Transverse colon (tissue), 4 donors: ENCODE measurements around the gene PCCA. TPM values are rescaled to one million over a fixed set of nuclear protein-coding genes. Genes with fewer than 3 reads are reported as not detected.

Experiments used
- DNase-seq: peaks from one replicate; pipeline ENCODE4 v3.0.0-alpha.2; 2019
- H3K27ac ChIP-seq, 4 donors: fragments of 200-600 bp; sonication (generic); 2 replicates each; pipeline ENCODE4 v1.5.1; 2016 to 2018; ENCODE audit warnings: inconsistent platforms in 4 of 4
- H3K27me3 ChIP-seq: fragments of 200-600 bp; sonication (generic); 2 replicates; pipeline ENCODE4 v1.5.1; 2017; ENCODE audit warnings: inconsistent platforms
- H3K36me3 ChIP-seq, 4 donors: fragments of 200-600 bp; sonication (generic); 2 replicates each; pipeline ENCODE4 v1.5.1; 2017 to 2019; ENCODE audit warnings: inconsistent platforms in 4 of 4
- H3K4me1 ChIP-seq, 4 donors: fragments of 200-600 bp; sonication (generic); 2 replicates each; pipeline ENCODE4 v1.5.1; 2017 to 2020; ENCODE audit warnings: inconsistent platforms in 4 of 4
- H3K4me3 ChIP-seq, 4 donors: fragments of 200-600 bp; sonication (generic); 1 replicate in 1 of 4; 2 replicates in 3 of 4; pipeline versions ENCODE4 v1.5.1 to v1.6.1; 2017 to 2019; ENCODE audit warnings: inconsistent platforms in 4 of 4
- H3K9me3 ChIP-seq, 2 donors: fragments of 200-600 bp; sonication (generic); 2 replicates each; pipeline ENCODE4 v1.5.1; 2017 to 2019; ENCODE audit warnings: inconsistent platforms in 2 of 2
- CTCF ChIP-seq, 5 experiments: fragments of 200-600 bp in 3 of 5; fragments of 450-650 bp in 2 of 5; sonication (generic) in 3 of 5; IDR thresholded peaks; 1 replicate in 2 of 5; 2 replicates in 3 of 5; pipeline ENCODE4 v1.5.1; 2016 to 2017; ENCODE audit warnings: antibody characterized with exemption in 5 of 5, inconsistent platforms in 3 of 5, mild to moderate bottlenecking in 2 of 5, moderate library complexity in 1 of 5
- EP300 ChIP-seq: sonication (generic); formaldehyde crosslinking; IDR thresholded peaks from one replicate; pipeline ENCODE4 v1.6.1; 2017; ENCODE audit warnings: antibody characterized with exemption, low read depth
- POLR2A ChIP-seq: fragments of 450-650 bp; IDR thresholded peaks from one replicate; pipeline ENCODE4 v1.6.1; 2016; ENCODE audit warnings: antibody characterized with exemption, mild to moderate bottlenecking, moderate library complexity
- POLR2AphosphoS5 ChIP-seq, 3 donors: sonication (generic); formaldehyde crosslinking; IDR thresholded peaks; one replicate each; pipeline ENCODE4 v1.6.1; 2016; ENCODE audit warnings: antibody characterized with exemption in 3 of 3
- WGBS, 2 donors: methylation state at CpG; one replicate each; pipeline ENCODE4 v1.1.5; 2018; ENCODE audit warnings: low coverage in 1 of 2; 5-methylcytosine and 5-hydroxymethylcytosine counted together
- in situ Hi-C, 4 donors: fragments of 200-750 bp; cut with MboI; loops; one replicate each; pipeline versions ENCODE4 v1.15.0 to v1.15.1; 2017; ENCODE audit warnings: low sequenced_read_pairs in 3 of 4, low pct_ligation_motif_present in 1 of 4, low pct_unique_long_range_greater_than_20kb in 1 of 4
- intact Hi-C: fragments of 100-400 bp; cut with DNase I; formaldehyde crosslinking; loops from one replicate; pipeline ENCODE4 v1.15.1; 2023; ENCODE audit warnings: low total_unique reads
- total RNA-seq, 4 donors: library from RNA; depleted of rRNA; stranded (reverse); fragments of >200 nt; gene quantifications; one replicate each; pipeline ENCODE4 v1.1.0, GENCODE V29; 2016

PCCA gene
- total RNA-seq, 4 donors from 2014 or later: 13.1 to 87.8 (median 74.6) TPM

GRCh38 chr13:100510208-100510957 is 421.5 kb downstream of the PCCA start:
- Histone ChIP-seq H3K36me3 (no peaks in the 10 kb centered on the region), H3K9me3 (no peaks in the 10 kb centered on the region), H3K27ac (no peak overlapping the region), H3K4me3 (no peak overlapping the region), H3K4me1 (peaks cover 0 to 8% (median 0%) of the 10 kb centered on the region in 4 donors), H3K27me3 (no peaks in the 10 kb centered on the region)
- 91 to 92% methylated on average over 5 to 11 of the region's 11 CpGs for WGBS, 2 donors
- TF ChIP-seq CTCF (IDR thresholded peaks at IDR 0.05): no peak
- TF ChIP-seq EP300: no peak
- no peak for TF ChIP-seq POLR2A
- no peak for TF ChIP-seq POLR2AphosphoS5 (IDR thresholded peaks at IDR 0.05)
- intact Hi-C loops (loop anchor here (5.0 kb wide), 1 partner anchor 853 kb away; no protein-coding TSS in a partner anchor), in situ Hi-C loops (loop anchor here (10.0 to 25.0 kb wide), 6 partner anchors 273 to 856 kb away; no protein-coding TSS in a partner anchor)
- DNase-seq: no peak

GRCh38 chr13:100511466-100511865 is 422.6 kb downstream of the PCCA start:
- peaks cover 0 to 8% (median 0%) of the 10 kb centered on the region in 4 donors for H3K4me1 ChIP-seq
- DNase-seq: no peak
- in situ Hi-C loops (loop anchor here (10.0 to 25.0 kb wide), 6 partner anchors 274 to 857 kb away; no protein-coding TSS in a partner anchor), intact Hi-C loops (loop anchor here (5.0 kb wide), 1 partner anchor 854 kb away; no protein-coding TSS in a partner anchor)
- H3K27ac ChIP-seq: no peak overlapping the region
- no peak overlapping the region for H3K4me3 ChIP-seq
- H3K27me3 ChIP-seq: no peaks in the 10 kb centered on the region
- 78% methylated on average over 7 of the region's 7 CpGs; no CpG with 5 or more reads in 1 of the 2 donors for WGBS, 2 donors
- no peaks in the 10 kb centered on the region for H3K36me3 ChIP-seq
- TF ChIP-seq CTCF (IDR thresholded peaks at IDR 0.05): no peak
- TF ChIP-seq POLR2AphosphoS5 (IDR thresholded peaks at IDR 0.05): no peak
- no peak for TF ChIP-seq POLR2A
- no peaks in the 10 kb centered on the region for H3K9me3 ChIP-seq

DNA sequence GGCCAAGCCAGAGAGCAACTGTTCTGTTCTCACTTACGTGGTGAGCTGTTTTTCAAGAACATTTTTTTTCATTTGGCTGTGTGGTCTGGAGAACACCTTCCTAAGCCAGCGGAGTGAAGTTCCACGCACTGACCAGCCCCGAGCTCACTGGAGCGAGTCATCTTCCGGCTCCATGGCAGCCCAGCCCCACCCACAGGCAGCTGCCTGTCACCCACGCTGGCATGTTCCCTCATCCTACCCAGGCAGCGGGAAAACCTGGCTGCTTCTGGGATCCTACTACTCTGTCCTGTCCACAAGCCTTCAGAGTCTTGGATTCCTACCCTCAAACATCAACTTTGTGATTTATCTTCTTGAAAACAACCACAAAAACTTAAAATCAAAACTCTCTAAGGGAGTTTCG is 423.5 kb downstream of the PCCA start:
- intact Hi-C loops: loop anchor here (5.0 kb wide), 1 partner anchor 855 kb away; no protein-coding TSS in a partner anchor
- in situ Hi-C loops: loop anchor here (10.0 to 25.0 kb wide), 6 partner anchors 275 to 858 kb away; no protein-coding TSS in a partner anchor
- Histone ChIP-seq H3K27me3 (no peaks in the 10 kb centered on the region), H3K4me1 (peaks cover 0 to 14% (median 0%) of the 10 kb centered on the region in 4 donors), H3K36me3 (no peaks in the 10 kb centered on the region), H3K4me3 (no peak overlapping the region), H3K9me3 (no peaks in the 10 kb centered on the region), H3K27ac (no peak overlapping the region)
- no peak for DNase-seq
- WGBS, 2 donors: 80 to 96% methylated on average over 2 to 9 of the region's 9 CpGs
- TF ChIP-seq POLR2AphosphoS5 (IDR thresholded peaks at IDR 0.05) (no peak), CTCF (IDR thresholded peaks at IDR 0.05) (no peak), EP300 (no peak), POLR2A (no peak)

- no peaks in the 10 kb centered on the region for H3K9me3 ChIP-seq
- DNase-seq: no peak
- intact Hi-C loops: loop anchor here (5.0 kb wide), 1 partner anchor 856 kb away; no protein-coding TSS in a partner anchor
- in situ Hi-C loops: loop anchor here (10.0 to 25.0 kb wide), 6 partner anchors 276 to 858 kb away; no protein-coding TSS in a partner anchor
- WGBS, 2 donors: 65 to 76% methylated on average over 3 of the region's 3 CpGs
- H3K27ac ChIP-seq: no peak overlapping the region
- H3K27me3 ChIP-seq: no peaks in the 10 kb centered on the region
- H3K36me3 ChIP-seq: no peaks in the 10 kb centered on the region
- no peak for TF ChIP-seq EP300
- TF ChIP-seq CTCF (IDR thresholded peaks at IDR 0.05): no peak
- TF ChIP-seq POLR2A: no peak
- TF ChIP-seq POLR2AphosphoS5 (IDR thresholded peaks at IDR 0.05): no peak
- H3K4me1 ChIP-seq: peaks cover 0 to 21% (median 5%) of the 10 kb centered on the region in 4 donors
- no peak overlapping the region for H3K4me3 ChIP-seq
Observed at GRCh38 chr13:100513171-100513570, 424.3 kb downstream of the PCCA start.
